Tibial nerve (tissue), 4 donors: ENCODE data around the gene OR10H3. TPM values are rescaled to one million over a fixed set of nuclear protein-coding genes. Genes with fewer than 3 reads are reported as not detected.

Experiments used
- DNase-seq, 2 donors: peaks; one replicate each; pipeline ENCODE4 v3.0.0-alpha.2; 2019; ENCODE audit warnings: low spot score in 2 of 2
- H3K27ac ChIP-seq, 4 donors: fragments of 200-600 bp; sonication (generic) in 3 of 4; one replicate each; pipeline ENCODE4 v1.5.1; 2017 to 2019; ENCODE audit warnings: mild to moderate bottlenecking in 1 of 4
- H3K27me3 ChIP-seq, 2 donors: fragments of 200-600 bp; sonication (generic) in 1 of 2; one replicate each; pipeline versions ENCODE4 v1.5.1 to v1.6.0; 2017 to 2019
- H3K36me3 ChIP-seq, 3 donors: fragments of 200-600 bp; sonication (generic); one replicate each; pipeline ENCODE4 v1.5.1; 2018 to 2019
- H3K4me1 ChIP-seq, 4 donors: fragments of 200-600 bp; sonication (generic) in 3 of 4; one replicate each; pipeline ENCODE4 v1.5.1; 2017 to 2019
- H3K4me3 ChIP-seq, 4 donors: fragments of 200-600 bp; sonication (generic) in 3 of 4; one replicate each; pipeline ENCODE4 v1.5.1; 2017 to 2019; ENCODE audit warnings: mild to moderate bottlenecking in 1 of 4, moderate library complexity in 1 of 4
- H3K9me3 ChIP-seq, 4 donors: fragments of 200-600 bp; sonication (generic) in 3 of 4; one replicate each; pipeline ENCODE4 v1.5.1; 2017 to 2019
- EP300 ChIP-seq, 2 donors: sonication (generic); formaldehyde crosslinking; IDR thresholded peaks; one replicate each; pipeline ENCODE4 v1.6.1; 2017; ENCODE audit warnings: antibody characterized with exemption in 2 of 2, mild to moderate bottlenecking in 1 of 2
- POLR2A ChIP-seq, 2 donors: fragments of 450-650 bp; IDR thresholded peaks; one replicate each; pipeline ENCODE4 v1.6.1; 2017; ENCODE audit warnings: antibody characterized with exemption in 2 of 2, mild to moderate bottlenecking in 2 of 2, moderate library complexity in 2 of 2
- WGBS, 2 donors: methylation state at CpG; one replicate each; pipeline ENCODE4 v1.1.5; 2018; 5-methylcytosine and 5-hydroxymethylcytosine counted together
- total RNA-seq, 4 donors: library from RNA; depleted of rRNA; stranded (reverse); fragments of >200 nt; gene quantifications; one replicate each; pipeline ENCODE4 v1.1.0, GENCODE V29; 2016
- TF ChIP-seq, protein P1 (sequence below), 5 experiments: fragments of 200-600 bp in 3 of 5; fragments of 450-650 bp in 2 of 5; sonication (generic) in 3 of 5; IDR thresholded peaks; one replicate each; pipeline ENCODE4 v1.5.1; 2016 to 2019; ENCODE audit warnings: antibody characterized with exemption in 5 of 5, mild to moderate bottlenecking in 3 of 5, moderate library complexity in 2 of 5

OR10H3 gene
- total RNA-seq, 4 donors from 2014 or later, result not detected

- no peaks in the 10 kb centered on the region for H3K27me3 ChIP-seq
- TF ChIP-seq POLR2A (IDR thresholded peaks at IDR 0.05) (no peak), EP300 (IDR thresholded peaks at IDR 0.05) (no peak)
- TF ChIP-seq, protein P1, sequence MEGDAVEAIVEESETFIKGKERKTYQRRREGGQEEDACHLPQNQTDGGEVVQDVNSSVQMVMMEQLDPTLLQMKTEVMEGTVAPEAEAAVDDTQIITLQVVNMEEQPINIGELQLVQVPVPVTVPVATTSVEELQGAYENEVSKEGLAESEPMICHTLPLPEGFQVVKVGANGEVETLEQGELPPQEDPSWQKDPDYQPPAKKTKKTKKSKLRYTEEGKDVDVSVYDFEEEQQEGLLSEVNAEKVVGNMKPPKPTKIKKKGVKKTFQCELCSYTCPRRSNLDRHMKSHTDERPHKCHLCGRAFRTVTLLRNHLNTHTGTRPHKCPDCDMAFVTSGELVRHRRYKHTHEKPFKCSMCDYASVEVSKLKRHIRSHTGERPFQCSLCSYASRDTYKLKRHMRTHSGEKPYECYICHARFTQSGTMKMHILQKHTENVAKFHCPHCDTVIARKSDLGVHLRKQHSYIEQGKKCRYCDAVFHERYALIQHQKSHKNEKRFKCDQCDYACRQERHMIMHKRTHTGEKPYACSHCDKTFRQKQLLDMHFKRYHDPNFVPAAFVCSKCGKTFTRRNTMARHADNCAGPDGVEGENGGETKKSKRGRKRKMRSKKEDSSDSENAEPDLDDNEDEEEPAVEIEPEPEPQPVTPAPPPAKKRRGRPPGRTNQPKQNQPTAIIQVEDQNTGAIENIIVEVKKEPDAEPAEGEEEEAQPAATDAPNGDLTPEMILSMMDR (IDR thresholded peaks at IDR 0.05), result no peak
- H3K4me3 ChIP-seq, result no peak overlapping the region
- no peak for DNase-seq
- H3K9me3 ChIP-seq, result peaks cover 0 to 8% (median 0%) of the 10 kb centered on the region in 4 donors
- 84 to 85% methylated on average over 1 of the region's 1 CpG for WGBS, 2 donors
- H3K4me1 ChIP-seq, result no peaks in the 10 kb centered on the region
- no peaks in the 10 kb centered on the region for H3K36me3 ChIP-seq
- H3K27ac ChIP-seq, result no peak overlapping the region
Observed at GRCh38 chr19:15715642-15716041, 22.1 kb upstream of the OR10H3 start.

DNA sequence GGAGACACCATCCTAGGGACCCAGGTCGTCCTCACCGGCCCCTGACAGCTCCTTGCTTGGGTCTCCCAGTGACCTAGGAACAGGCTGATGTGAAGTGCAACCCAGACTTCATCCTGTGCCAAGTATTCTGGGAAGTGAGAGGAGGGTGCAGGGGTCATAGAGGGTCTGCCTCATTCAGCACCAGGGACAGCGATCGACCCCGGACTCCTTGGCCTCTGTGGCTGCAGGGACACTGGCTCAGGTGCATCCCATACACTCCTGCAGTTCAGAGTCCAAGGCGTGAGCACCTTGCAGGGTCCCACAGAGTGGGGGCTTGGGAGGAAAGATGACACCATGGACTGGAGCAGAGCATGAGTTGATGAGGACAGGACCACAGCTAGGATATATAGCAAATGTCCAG is 20.0 kb upstream of the OR10H3 start:
- no peaks in the 10 kb centered on the region for H3K27me3 ChIP-seq
- peaks cover 0 to 3% (median 0%) of the 10 kb centered on the region in 4 donors for H3K9me3 ChIP-seq
- H3K36me3 ChIP-seq, result no peaks in the 10 kb centered on the region
- WGBS, 2 donors, result 6 to 20% methylated on average over 3 to 6 of the region's 6 CpGs
- H3K4me3 ChIP-seq, result no peak overlapping the region
- TF ChIP-seq, protein P1 (IDR thresholded peaks at IDR 0.05), result no peak
- TF ChIP-seq POLR2A (IDR thresholded peaks at IDR 0.05) (no peak), EP300 (IDR thresholded peaks at IDR 0.05) (no peak)
- no peak overlapping the region for H3K27ac ChIP-seq
- no peaks in the 10 kb centered on the region for H3K4me1 ChIP-seq
- no peak for DNase-seq

DNA sequence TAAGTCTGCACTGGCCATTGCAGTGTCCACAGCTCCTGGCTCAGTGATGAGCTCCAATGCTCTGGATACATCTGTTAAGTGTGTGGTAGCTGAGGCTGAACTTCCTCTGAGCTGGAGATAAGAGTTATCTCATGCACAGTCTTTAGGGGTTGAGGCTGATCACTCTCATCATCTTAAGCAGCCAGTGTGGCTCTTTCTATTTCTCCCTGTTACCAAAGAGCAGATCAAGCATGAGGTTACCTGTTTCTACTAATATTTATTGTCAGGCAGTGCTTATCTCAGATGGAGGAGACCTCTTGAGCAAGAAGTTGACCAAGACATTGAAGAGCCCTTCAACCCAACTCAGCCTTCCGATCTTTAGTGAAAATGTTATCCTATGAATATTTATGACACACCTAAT is 16.5 kb upstream of the OR10H3 start:
- H3K27me3 ChIP-seq, result peaks cover 0 to 8% of the 10 kb centered on the region in 2 donors
- DNase-seq, result no peak
- no peak overlapping the region for H3K27ac ChIP-seq
- no peaks in the 10 kb centered on the region for H3K36me3 ChIP-seq
- H3K9me3 ChIP-seq, result peaks cover 0 to 3% (median 0%) of the 10 kb centered on the region in 4 donors
- no peaks in the 10 kb centered on the region for H3K4me1 ChIP-seq
- 73 to 93% methylated on average over 1 of the region's 1 CpG for WGBS, 2 donors
- TF ChIP-seq, protein P1 (IDR thresholded peaks at IDR 0.05), result no peak
- TF ChIP-seq POLR2A (IDR thresholded peaks at IDR 0.05) (no peak), EP300 (IDR thresholded peaks at IDR 0.05) (no peak)
- H3K4me3 ChIP-seq, result no peak overlapping the region

DNA sequence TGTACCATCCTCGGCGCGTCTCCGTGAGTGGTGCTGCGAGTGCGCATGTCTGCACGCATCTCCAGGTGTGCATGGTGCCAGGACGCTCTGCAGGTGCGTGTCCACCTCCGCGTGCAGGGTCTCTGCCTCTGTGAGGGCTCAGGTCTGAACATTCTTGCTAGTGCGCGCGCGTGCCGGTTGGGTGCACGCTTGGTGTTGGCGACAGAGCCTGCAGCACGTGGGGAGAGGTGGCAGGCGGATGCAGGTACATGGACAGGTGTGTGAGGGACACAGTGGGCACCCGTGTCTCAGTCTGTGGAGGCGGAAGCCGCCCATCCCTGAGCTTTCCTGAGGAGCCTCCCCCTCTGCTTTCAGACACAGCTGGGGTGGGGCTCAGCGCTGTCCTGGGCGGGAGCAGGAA is 14.8 kb upstream of the OR10H3 start:
- H3K4me1 ChIP-seq, result no peaks in the 10 kb centered on the region
- no peak overlapping the region for H3K4me3 ChIP-seq
- no peak overlapping the region for H3K27ac ChIP-seq
- peaks cover 0 to 3% (median 0%) of the 10 kb centered on the region in 4 donors for H3K9me3 ChIP-seq
- 20 to 44% methylated on average over 10 to 25 of the region's 25 CpGs for WGBS, 2 donors
- TF ChIP-seq POLR2A (IDR thresholded peaks at IDR 0.05) (no peak), EP300 (IDR thresholded peaks at IDR 0.05) (no peak)
- TF ChIP-seq, protein P1 (IDR thresholded peaks at IDR 0.05), result no peak
- H3K36me3 ChIP-seq, result no peaks in the 10 kb centered on the region
- DNase-seq, result no peak
- peaks cover 0 to 8% of the 10 kb centered on the region in 2 donors for H3K27me3 ChIP-seq

DNA sequence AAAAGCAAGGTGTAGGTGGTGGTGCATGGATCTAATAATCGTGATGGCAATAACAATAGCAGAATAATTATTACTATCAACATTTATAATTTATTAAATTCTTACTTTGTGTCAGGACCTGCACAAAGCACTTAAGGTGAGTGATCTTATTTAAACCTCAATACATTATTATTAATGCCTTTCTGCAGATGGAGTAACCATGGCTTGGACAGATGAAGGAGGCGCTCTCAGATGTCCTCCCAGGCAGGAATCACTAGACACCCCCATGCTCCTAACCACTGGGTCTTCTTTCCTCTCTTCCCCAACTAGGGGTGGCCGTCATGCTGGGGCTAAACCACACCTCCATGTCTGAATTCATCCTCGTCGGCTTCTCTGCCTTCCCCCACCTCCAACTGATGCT is 10.1 kb upstream of the OR10H3 start, which contains the start of gene OR10H2:
Gene OR10H2 (plus strand): TSS at position 301 of the 400 bp plus-strand sequence. CDS start 20 bp downstream, at position 321.
- peaks cover 0 to 8% of the 10 kb centered on the region in 2 donors for H3K27me3 ChIP-seq
- no peaks in the 10 kb centered on the region for H3K36me3 ChIP-seq
- no peak for DNase-seq
- H3K4me3 ChIP-seq, result no peak within 1 kb of the TSS
- no peaks in the 10 kb centered on the region for H3K4me1 ChIP-seq
- H3K27ac ChIP-seq, result no peak within 1 kb of the TSS
- no peaks in the 10 kb centered on the region for H3K9me3 ChIP-seq
- WGBS, 2 donors, result 73 to 79% methylated on average over 5 of the region's 5 CpGs
- TF ChIP-seq, protein P1 (IDR thresholded peaks at IDR 0.05), result no peak
- TF ChIP-seq POLR2A (IDR thresholded peaks at IDR 0.05) (no peak), EP300 (IDR thresholded peaks at IDR 0.05) (no peak)
